Loucy (cell line): Measurements from ENCODE around the gene ABHD18.
"Not testable (repeated sequence)": the region's sequence is repeated elsewhere in the genome, so short reads cannot be mapped to it uniquely, and the experiment has no call there.

Source experiments
- H2AFZ ChIP-seq: fragments of 200-600 bp; sonication (generic); 2 replicates; pipeline ENCODE4 v1.6.0; 2016; ENCODE audit warnings: antibody characterized with exemption, mild to moderate bottlenecking, low read length, moderate library complexity
- H3F3A ChIP-seq: fragments of 200-600 bp; 2 replicates; pipeline ENCODE4 v1.6.0; 2016; ENCODE audit warnings: antibody characterized with exemption, low read depth, mild to moderate bottlenecking
- H3K27me3 ChIP-seq: fragments of 200-600 bp; sonication (generic); 2 replicates; pipeline ENCODE4 v1.6.1; 2014; ENCODE audit warnings: low read length, mild to moderate bottlenecking; ENCODE audit not compliant: insufficient read depth, poor library complexity, severe bottlenecking
- H3K36me3 ChIP-seq: fragments of 200-600 bp; sonication (generic); 2 replicates; pipeline ENCODE4 v1.6.1; 2016; ENCODE audit warnings: low read length; ENCODE audit not compliant: insufficient read depth
- H3K4me1 ChIP-seq: fragments of 200-600 bp; sonication (generic); 2 replicates; pipeline ENCODE4 v1.5.1; 2014; ENCODE audit warnings: low read length, mild to moderate bottlenecking; ENCODE audit not compliant: insufficient read depth, poor library complexity, severe bottlenecking
- H3K4me2 ChIP-seq: fragments of 200-600 bp; sonication (generic); 2 replicates; pipeline ENCODE4 v1.6.0; 2014; ENCODE audit warnings: antibody characterized with exemption, low read length, low read depth, mild to moderate bottlenecking; ENCODE audit not compliant: poor library complexity, severe bottlenecking
- H3K4me3 ChIP-seq: fragments of 200-600 bp; sonication (generic); 2 replicates; pipeline ENCODE4 v1.5.1; 2014; ENCODE audit warnings: low read length, mild to moderate bottlenecking, mixed read lengths; ENCODE audit not compliant: poor library complexity, severe bottlenecking
- H3K79me2 ChIP-seq: fragments of 200-600 bp; sonication (generic); 2 replicates; pipeline ENCODE4 v1.6.1; 2014; ENCODE audit warnings: low read length; ENCODE audit not compliant: insufficient read depth
- H3K9ac ChIP-seq: fragments of 200-600 bp; sonication (generic); 2 replicates; pipeline ENCODE4 v1.6.0; 2014; ENCODE audit warnings: mild to moderate bottlenecking, low read depth, low read length, moderate library complexity; ENCODE audit not compliant: poor library complexity, severe bottlenecking
- H3K9me2 ChIP-seq: fragments of 200-600 bp; sonication (generic); replicated peaks from 2 replicates; pipeline ENCODE4 v1.6.1; 2016; ENCODE audit warnings: low read depth, low read length, mixed read lengths
- H3K9me3 ChIP-seq: fragments of 200-600 bp; sonication (generic); 2 replicates; pipeline ENCODE4 v1.6.1; 2014; ENCODE audit warnings: mild to moderate bottlenecking, antibody characterized with exemption, low read length, low read depth; ENCODE audit not compliant: insufficient read depth
- H4K20me1 ChIP-seq: fragments of 200-600 bp; sonication (generic); 2 replicates; pipeline ENCODE4 v1.6.0; 2014; ENCODE audit warnings: antibody characterized with exemption, low read length, mild to moderate bottlenecking; ENCODE audit not compliant: insufficient read depth, poor library complexity, severe bottlenecking
- CTCF ChIP-seq: fragments of 200-600 bp; sonication (generic); conservative IDR thresholded peaks from 2 replicates; pipeline ENCODE4 v1.5.1; 2014; ENCODE audit warnings: mild to moderate bottlenecking, antibody characterized with exemption, low read length
- EZH2phosphoT487 ChIP-seq: fragments of 200-600 bp; IDR thresholded peaks from 2 replicates; pipeline ENCODE4 v1.6.1; 2018; ENCODE audit warnings: antibody characterized with exemption, mild to moderate bottlenecking, moderate library complexity, borderline replicate concordance

ABHD18 gene

GRCh38 chr4:127920521-127920920, 44.7 kb upstream of the ABHD18 start:
- Histone ChIP-seq H3K4me1 (no peaks in the 10 kb centered on the region), H3K9me3 (no peaks in the 10 kb centered on the region), H3K79me2 (no peaks in the 10 kb centered on the region), H4K20me1 (no peaks in the 10 kb centered on the region), H3K9me2 (no peaks in the 10 kb centered on the region), H3K4me3 (no peak overlapping the region), H3K27me3 (no peaks in the 10 kb centered on the region), H2AFZ (no peak overlapping the region), H3K9ac (no peak overlapping the region), H3F3A (no peaks in the 10 kb centered on the region), H3K36me3 (peaks cover 24% of the 10 kb centered on the region; the same call in 1 of the 2 replicates), H3K4me2 (no peak overlapping the region)
- TF ChIP-seq CTCF = no peak
- no peak for TF ChIP-seq EZH2phosphoT487

DNA sequence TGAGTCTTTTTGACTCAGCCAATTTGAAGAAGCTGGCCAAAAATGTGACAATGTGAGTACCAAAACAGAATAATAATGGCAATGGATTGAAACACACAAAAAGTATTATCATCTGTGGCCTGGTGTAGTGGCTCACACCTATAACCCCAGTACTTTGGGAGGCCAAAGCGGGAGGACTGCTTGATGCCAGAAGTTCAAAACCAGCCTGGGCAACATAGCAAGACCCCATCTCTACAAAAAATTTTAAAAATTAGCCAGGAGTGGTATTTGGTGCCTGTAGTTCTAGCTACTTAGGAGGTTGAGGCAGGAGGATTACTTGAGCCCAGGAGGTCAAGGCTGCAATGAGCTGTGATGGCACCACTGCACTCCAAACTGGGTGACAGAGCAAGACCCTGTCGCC, 43.0 kb upstream of the ABHD18 start:
- no peak overlapping the region for H3K9ac ChIP-seq
- no peaks in the 10 kb centered on the region for H3K79me2 ChIP-seq
- H3F3A ChIP-seq = no peaks in the 10 kb centered on the region
- H3K36me3 ChIP-seq = peaks cover 24% of the 10 kb centered on the region; the same call in 1 of the 2 replicates
- H3K9me2 ChIP-seq = no peaks in the 10 kb centered on the region
- no peaks in the 10 kb centered on the region for H3K27me3 ChIP-seq
- no peaks in the 10 kb centered on the region for H3K9me3 ChIP-seq
- H2AFZ ChIP-seq = no peak overlapping the region
- H3K4me2 ChIP-seq = no peak overlapping the region
- no peaks in the 10 kb centered on the region for H3K4me1 ChIP-seq
- H3K4me3 ChIP-seq = no peak overlapping the region
- no peaks in the 10 kb centered on the region for H4K20me1 ChIP-seq
- TF ChIP-seq EZH2phosphoT487 (no peak), CTCF (no peak)

- not testable (repeated sequence) for H3K27me3 ChIP-seq, H3K79me2 ChIP-seq, H2AFZ ChIP-seq, H4K20me1 ChIP-seq, H3K9ac ChIP-seq, H3K9me3 ChIP-seq, H3K4me3 ChIP-seq, H3K4me1 ChIP-seq, H3K9me2 ChIP-seq, H3K4me2 ChIP-seq, H3F3A ChIP-seq
- peaks cover 11% of the 10 kb centered on the region; the same call in 1 of the 2 replicates for H3K36me3 ChIP-seq
Measured at GRCh38 chr4:127925720-127926119, 39.5 kb upstream of the ABHD18 start.

DNA sequence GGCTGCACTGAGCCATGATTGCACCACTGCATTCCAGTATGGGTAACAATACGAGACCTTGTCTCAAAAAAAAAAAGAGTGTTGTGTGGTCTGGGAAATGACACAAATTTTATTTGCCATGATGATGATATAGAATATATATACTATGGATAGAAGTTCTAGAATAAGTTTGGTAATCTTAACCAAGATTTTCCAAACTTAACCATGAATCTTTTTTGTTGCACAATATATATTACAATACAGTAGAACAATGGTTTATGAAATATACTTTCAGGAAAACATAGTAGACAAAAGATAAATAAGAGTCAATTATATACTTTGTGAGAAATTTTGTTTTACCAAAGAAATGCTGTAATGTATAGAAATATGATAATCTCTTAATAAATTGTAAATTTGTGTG, 35.0 kb upstream of the ABHD18 start:
- H4K20me1 ChIP-seq = no peaks in the 10 kb centered on the region
- H3K27me3 ChIP-seq = no peaks in the 10 kb centered on the region
- H2AFZ ChIP-seq = no peak overlapping the region

GRCh38 chr4:127931836-127932235, 33.4 kb upstream of the ABHD18 start:
- H3K4me3 ChIP-seq, H3K27me3 ChIP-seq, H3K79me2 ChIP-seq, H2AFZ ChIP-seq, H3K9me3 ChIP-seq, H3K36me3 ChIP-seq, H3K9me2 ChIP-seq, H3K4me1 ChIP-seq, H4K20me1 ChIP-seq, H3F3A ChIP-seq, H3K9ac ChIP-seq, H3K4me2 ChIP-seq: not testable (repeated sequence)

More for the DNA sequence above, 35.0 kb upstream of the ABHD18 start:
- TF ChIP-seq CTCF = no peak
- Histone ChIP-seq H3K4me1 (no peaks in the 10 kb centered on the region), H3K9me2 (no peaks in the 10 kb centered on the region), H3K36me3 (no peaks in the 10 kb centered on the region), H3F3A (no peaks in the 10 kb centered on the region), H3K79me2 (no peaks in the 10 kb centered on the region), H3K4me3 (no peak overlapping the region), H3K4me2 (no peak overlapping the region), H3K9ac (no peak overlapping the region), H3K9me3 (no peaks in the 10 kb centered on the region)
